HEK293 (cell line): ENCODE data around the gene KLF13.

ENCODE experiments used
- CTCF ChIA-PET: fragments of 350-600 bp; formaldehyde crosslinking; extraction: SDS; loops from one replicate; lab custom pipeline; 2021; ENCODE audit warnings: antibody characterized with exemption; lab: Yijun Ruan, JAX
- POLR2A ChIA-PET: fragments of 300-600 bp; formaldehyde crosslinking; extraction: SDS; loops from one replicate; lab custom pipeline; 2020; ENCODE audit warnings: antibody characterized with exemption, inconsistent platforms; lab: Yijun Ruan, JAX
- H3K27ac ChIP-seq: fragments of 200-500 bp; sonication (Bioruptor generic); 2 replicates; pipeline ENCODE4 v1.5.1; 2014; ENCODE audit warnings: low read depth, low read length, control low read depth, inconsistent platforms; ENCODE audit errors: extremely low read depth
- H3K36me3 ChIP-seq, 2 experiments: fragments of 200-500 bp in 1 of 2; sonication (Bioruptor generic) in 1 of 2; 1 replicate in 1 of 2; 2 replicates in 1 of 2; pipeline ENCODE4 v1.5.1; 2014 to 2017; ENCODE audit warnings: inconsistent platforms in 2 of 2, low read length in 2 of 2; ENCODE audit not compliant: control insufficient read depth in 2 of 2, insufficient read depth in 1 of 2
- H3K4me1 ChIP-seq: fragments of 200-500 bp; sonication (Bioruptor generic); 2 replicates; pipeline ENCODE4 v1.5.1; 2014; ENCODE audit warnings: mild to moderate bottlenecking, low read length, inconsistent platforms; ENCODE audit not compliant: control insufficient read depth, insufficient read depth
- H3K4me3 ChIP-seq: 2 replicates; pipeline ENCODE4 v1.5.1; 2011; ENCODE audit warnings: low read depth, mild to moderate bottlenecking, control low read depth, low read length, moderate library complexity
- H3K9me3 ChIP-seq: fragments of 200-500 bp; sonication (Bioruptor generic); 2 replicates; pipeline ENCODE4 v1.5.1; 2014; ENCODE audit warnings: low read depth, low read length, inconsistent platforms; ENCODE audit not compliant: control insufficient read depth, insufficient read depth
- GLI2 ChIP-seq: fragments of 450-650 bp; formaldehyde crosslinking; IDR thresholded peaks from 2 replicates; pipeline ENCODE4; 2017; ENCODE audit warnings: missing biosample characterization, missing genetic modification characterization, low read depth, borderline replicate concordance
- GLIS1 ChIP-seq: fragments of 450-650 bp; formaldehyde crosslinking; IDR thresholded peaks from 2 replicates; pipeline ENCODE4 v1.5.1; 2016; ENCODE audit warnings: missing biosample characterization, missing genetic modification characterization
- GLIS2 ChIP-seq: fragments of 450-650 bp; formaldehyde crosslinking; IDR thresholded peaks from 2 replicates; pipeline ENCODE4 v1.5.1; 2016; ENCODE audit warnings: missing biosample characterization, missing genetic modification characterization
- TCF7L2 ChIP-seq: IDR thresholded peaks from 2 replicates; pipeline ENCODE4 v1.6.1; 2011; ENCODE audit warnings: low read depth, mild to moderate bottlenecking, inconsistent platforms, low read length, moderate library complexity, borderline replicate concordance
- YY2 ChIP-seq: fragments of 450-650 bp; formaldehyde crosslinking; IDR thresholded peaks from 2 replicates; pipeline ENCODE4 v1.5.1; 2016; ENCODE audit warnings: missing biosample characterization, missing genetic modification characterization
- ZBTB8A ChIP-seq: fragments of 450-650 bp; formaldehyde crosslinking; IDR thresholded peaks from 2 replicates; pipeline ENCODE4 v1.5.1; 2016; ENCODE audit warnings: missing biosample characterization, missing genetic modification characterization
- ZEB2 ChIP-seq: fragments of 450-650 bp; formaldehyde crosslinking; IDR thresholded peaks from 2 replicates; pipeline ENCODE4 v1.5.1; 2016; ENCODE audit warnings: missing biosample characterization, missing genetic modification characterization
- ZFP37 ChIP-seq: fragments of 450-650 bp; formaldehyde crosslinking; IDR thresholded peaks from 2 replicates; pipeline ENCODE4 v1.5.1; 2016; ENCODE audit warnings: missing biosample characterization, missing genetic modification characterization
- ZIC2 ChIP-seq: fragments of 450-650 bp; formaldehyde crosslinking; IDR thresholded peaks from 2 replicates; pipeline ENCODE4 v1.5.1; 2016; ENCODE audit warnings: missing biosample characterization, missing genetic modification characterization
- ZNF138 ChIP-seq: fragments of 450-650 bp; formaldehyde crosslinking; IDR thresholded peaks from 2 replicates; pipeline ENCODE4 v1.5.1; 2016; ENCODE audit warnings: missing biosample characterization, missing genetic modification characterization, borderline replicate concordance
- ZNF19 ChIP-seq: fragments of 450-650 bp; formaldehyde crosslinking; IDR thresholded peaks from 2 replicates; pipeline ENCODE4; 2016; ENCODE audit warnings: missing biosample characterization, missing genetic modification characterization, low read depth
- ZNF223 ChIP-seq: fragments of 450-650 bp; formaldehyde crosslinking; IDR thresholded peaks from 2 replicates; pipeline ENCODE4 v1.5.1; 2016; ENCODE audit warnings: missing biosample characterization, missing genetic modification characterization
- ZNF292 ChIP-seq: fragments of 450-650 bp; formaldehyde crosslinking; IDR thresholded peaks from 2 replicates; pipeline ENCODE4 v1.5.1; 2016; ENCODE audit warnings: low read depth, missing biosample characterization, missing genetic modification characterization, borderline replicate concordance
- ZNF311 ChIP-seq: fragments of 450-650 bp; formaldehyde crosslinking; IDR thresholded peaks from 2 replicates; pipeline ENCODE4 v1.5.1; 2017; ENCODE audit warnings: missing biosample characterization, missing genetic modification characterization, borderline replicate concordance
- ZNF558 ChIP-seq: fragments of 450-650 bp; formaldehyde crosslinking; IDR thresholded peaks from 2 replicates; pipeline ENCODE4 v1.5.1; 2016; ENCODE audit warnings: missing biosample characterization, missing genetic modification characterization
- ZNF610 ChIP-seq: fragments of 450-650 bp; formaldehyde crosslinking; IDR thresholded peaks from 2 replicates; pipeline ENCODE4 v1.5.1; 2016; ENCODE audit warnings: missing biosample characterization, missing genetic modification characterization, borderline replicate concordance
- ZNF624 ChIP-seq: fragments of 450-650 bp; formaldehyde crosslinking; IDR thresholded peaks from 2 replicates; pipeline ENCODE4 v1.5.1; 2017; ENCODE audit warnings: missing biosample characterization, missing genetic modification characterization
- ZNF660 ChIP-seq: fragments of 450-650 bp; IDR thresholded peaks from 2 replicates; pipeline ENCODE4 v1.5.1; 2018; ENCODE audit warnings: missing biosample characterization, mild to moderate bottlenecking, missing genetic modification characterization
- ZNF768 ChIP-seq: fragments of 450-650 bp; formaldehyde crosslinking; IDR thresholded peaks from 2 replicates; pipeline ENCODE4 v1.5.1; 2018; ENCODE audit warnings: missing biosample characterization, mild to moderate bottlenecking, missing genetic modification characterization
- ZNF777 ChIP-seq: fragments of 450-650 bp; formaldehyde crosslinking; IDR thresholded peaks from 2 replicates; pipeline ENCODE4 v1.5.1; 2017; ENCODE audit warnings: missing biosample characterization, missing genetic modification characterization, borderline replicate concordance
- ZSCAN30 ChIP-seq: fragments of 450-650 bp; IDR thresholded peaks from 2 replicates; pipeline ENCODE4 v1.5.1; 2018; ENCODE audit warnings: missing biosample characterization, mild to moderate bottlenecking, missing genetic modification characterization, moderate library complexity
- ZXDB ChIP-seq: fragments of 450-650 bp; formaldehyde crosslinking; IDR thresholded peaks from 2 replicates; pipeline ENCODE4 v1.5.1; 2016; ENCODE audit warnings: missing biosample characterization, missing genetic modification characterization
- TF ChIP-seq, protein P1 (sequence below): fragments of 450-650 bp; formaldehyde crosslinking; IDR thresholded peaks from 2 replicates; pipeline ENCODE4 v1.5.1; 2016; ENCODE audit warnings: missing biosample characterization, missing genetic modification characterization, borderline replicate concordance
- TF ChIP-seq, protein P2 (sequence below): fragments of 450-650 bp; formaldehyde crosslinking; IDR thresholded peaks from 2 replicates; pipeline ENCODE4; 2016; ENCODE audit warnings: missing biosample characterization, missing genetic modification characterization
- TF ChIP-seq, protein P3 (sequence below): fragments of 450-650 bp; formaldehyde crosslinking; IDR thresholded peaks from 2 replicates; pipeline ENCODE4 v1.5.1; 2016; ENCODE audit warnings: missing biosample characterization, missing genetic modification characterization

KLF13 gene

DNA sequence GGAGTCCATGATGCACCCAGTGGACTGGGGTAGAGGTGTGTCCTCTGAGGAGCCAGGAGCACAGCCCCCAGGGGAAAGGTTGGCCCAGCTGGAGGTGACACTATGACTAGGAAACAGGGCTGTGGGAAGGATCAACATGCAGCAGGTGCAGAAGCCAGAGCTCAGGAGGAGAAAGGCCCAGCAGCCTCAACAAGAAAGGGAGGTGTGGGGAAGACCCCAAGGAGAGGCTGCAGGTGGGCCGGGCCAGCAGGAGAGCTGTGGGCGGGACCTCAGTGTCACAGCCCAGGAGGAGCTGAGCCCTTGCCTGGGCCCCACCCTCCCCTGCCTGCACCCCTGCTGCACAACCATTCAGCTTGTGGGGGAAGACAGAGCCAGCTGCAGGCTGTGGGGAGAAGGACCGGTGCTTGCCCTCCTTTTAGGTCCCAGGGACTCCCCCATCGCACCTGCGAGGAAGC is 18.4 kb upstream of the KLF13 start:
- POLR2A ChIA-PET, result no interaction called here
- CTCF ChIA-PET, result interaction anchor here (0.5 kb wide), 1 partner anchor 126 kb away, joined by 3 read pairs; no protein-coding TSS in a partner anchor
- Histone ChIP-seq H3K36me3 (no peaks in the 10 kb centered on the region), H3K4me3 (no peak overlapping the region), H3K27ac (no peak overlapping the region)
- no peak for TF ChIP-seq ZNF292 (tag by site-specific recombination)
- no peak for TF ChIP-seq ZNF624 (tag by site-specific recombination)
- TF ChIP-seq, protein P1, sequence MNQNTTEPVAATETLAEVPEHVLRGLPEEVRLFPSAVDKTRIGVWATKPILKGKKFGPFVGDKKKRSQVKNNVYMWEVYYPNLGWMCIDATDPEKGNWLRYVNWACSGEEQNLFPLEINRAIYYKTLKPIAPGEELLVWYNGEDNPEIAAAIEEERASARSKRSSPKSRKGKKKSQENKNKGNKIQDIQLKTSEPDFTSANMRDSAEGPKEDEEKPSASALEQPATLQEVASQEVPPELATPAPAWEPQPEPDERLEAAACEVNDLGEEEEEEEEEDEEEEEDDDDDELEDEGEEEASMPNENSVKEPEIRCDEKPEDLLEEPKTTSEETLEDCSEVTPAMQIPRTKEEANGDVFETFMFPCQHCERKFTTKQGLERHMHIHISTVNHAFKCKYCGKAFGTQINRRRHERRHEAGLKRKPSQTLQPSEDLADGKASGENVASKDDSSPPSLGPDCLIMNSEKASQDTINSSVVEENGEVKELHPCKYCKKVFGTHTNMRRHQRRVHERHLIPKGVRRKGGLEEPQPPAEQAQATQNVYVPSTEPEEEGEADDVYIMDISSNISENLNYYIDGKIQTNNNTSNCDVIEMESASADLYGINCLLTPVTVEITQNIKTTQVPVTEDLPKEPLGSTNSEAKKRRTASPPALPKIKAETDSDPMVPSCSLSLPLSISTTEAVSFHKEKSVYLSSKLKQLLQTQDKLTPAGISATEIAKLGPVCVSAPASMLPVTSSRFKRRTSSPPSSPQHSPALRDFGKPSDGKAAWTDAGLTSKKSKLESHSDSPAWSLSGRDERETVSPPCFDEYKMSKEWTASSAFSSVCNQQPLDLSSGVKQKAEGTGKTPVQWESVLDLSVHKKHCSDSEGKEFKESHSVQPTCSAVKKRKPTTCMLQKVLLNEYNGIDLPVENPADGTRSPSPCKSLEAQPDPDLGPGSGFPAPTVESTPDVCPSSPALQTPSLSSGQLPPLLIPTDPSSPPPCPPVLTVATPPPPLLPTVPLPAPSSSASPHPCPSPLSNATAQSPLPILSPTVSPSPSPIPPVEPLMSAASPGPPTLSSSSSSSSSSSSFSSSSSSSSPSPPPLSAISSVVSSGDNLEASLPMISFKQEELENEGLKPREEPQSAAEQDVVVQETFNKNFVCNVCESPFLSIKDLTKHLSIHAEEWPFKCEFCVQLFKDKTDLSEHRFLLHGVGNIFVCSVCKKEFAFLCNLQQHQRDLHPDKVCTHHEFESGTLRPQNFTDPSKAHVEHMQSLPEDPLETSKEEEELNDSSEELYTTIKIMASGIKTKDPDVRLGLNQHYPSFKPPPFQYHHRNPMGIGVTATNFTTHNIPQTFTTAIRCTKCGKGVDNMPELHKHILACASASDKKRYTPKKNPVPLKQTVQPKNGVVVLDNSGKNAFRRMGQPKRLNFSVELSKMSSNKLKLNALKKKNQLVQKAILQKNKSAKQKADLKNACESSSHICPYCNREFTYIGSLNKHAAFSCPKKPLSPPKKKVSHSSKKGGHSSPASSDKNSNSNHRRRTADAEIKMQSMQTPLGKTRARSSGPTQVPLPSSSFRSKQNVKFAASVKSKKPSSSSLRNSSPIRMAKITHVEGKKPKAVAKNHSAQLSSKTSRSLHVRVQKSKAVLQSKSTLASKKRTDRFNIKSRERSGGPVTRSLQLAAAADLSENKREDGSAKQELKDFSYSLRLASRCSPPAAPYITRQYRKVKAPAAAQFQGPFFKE (tag by site-specific recombination), result no peak
- no peak for TF ChIP-seq ZNF558
- peak; percentile 94 for TF ChIP-seq ZIC2 (tag by site-specific recombination)
- peak; percentile 97 for TF ChIP-seq GLIS1 (tag by site-specific recombination)
- no peak for TF ChIP-seq TCF7L2
- peak; percentile 86 for TF ChIP-seq ZNF223 (tag by site-specific recombination)
- TF ChIP-seq, protein P2, sequence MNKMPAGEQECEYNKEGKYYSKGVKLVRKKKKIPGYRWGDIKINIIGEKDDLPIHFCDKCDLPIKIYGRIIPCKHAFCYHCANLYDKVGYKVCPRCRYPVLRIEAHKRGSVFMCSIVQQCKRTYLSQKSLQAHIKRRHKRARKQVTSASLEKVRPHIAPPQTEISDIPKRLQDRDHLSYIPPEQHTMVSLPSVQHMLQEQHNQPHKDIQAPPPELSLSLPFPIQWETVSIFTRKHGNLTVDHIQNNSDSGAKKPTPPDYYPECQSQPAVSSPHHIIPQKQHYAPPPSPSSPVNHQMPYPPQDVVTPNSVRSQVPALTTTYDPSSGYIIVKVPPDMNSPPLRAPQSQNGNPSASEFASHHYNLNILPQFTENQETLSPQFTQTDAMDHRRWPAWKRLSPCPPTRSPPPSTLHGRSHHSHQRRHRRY (tag by site-specific recombination), result no peak
- TF ChIP-seq, all 188 proteins: peak for 3
- Histone ChIP-seq H3K4me1 (no peaks in the 10 kb centered on the region; the same call in 1 of the 2 replicates), H3K9me3 (no peaks in the 10 kb centered on the region)

DNA sequence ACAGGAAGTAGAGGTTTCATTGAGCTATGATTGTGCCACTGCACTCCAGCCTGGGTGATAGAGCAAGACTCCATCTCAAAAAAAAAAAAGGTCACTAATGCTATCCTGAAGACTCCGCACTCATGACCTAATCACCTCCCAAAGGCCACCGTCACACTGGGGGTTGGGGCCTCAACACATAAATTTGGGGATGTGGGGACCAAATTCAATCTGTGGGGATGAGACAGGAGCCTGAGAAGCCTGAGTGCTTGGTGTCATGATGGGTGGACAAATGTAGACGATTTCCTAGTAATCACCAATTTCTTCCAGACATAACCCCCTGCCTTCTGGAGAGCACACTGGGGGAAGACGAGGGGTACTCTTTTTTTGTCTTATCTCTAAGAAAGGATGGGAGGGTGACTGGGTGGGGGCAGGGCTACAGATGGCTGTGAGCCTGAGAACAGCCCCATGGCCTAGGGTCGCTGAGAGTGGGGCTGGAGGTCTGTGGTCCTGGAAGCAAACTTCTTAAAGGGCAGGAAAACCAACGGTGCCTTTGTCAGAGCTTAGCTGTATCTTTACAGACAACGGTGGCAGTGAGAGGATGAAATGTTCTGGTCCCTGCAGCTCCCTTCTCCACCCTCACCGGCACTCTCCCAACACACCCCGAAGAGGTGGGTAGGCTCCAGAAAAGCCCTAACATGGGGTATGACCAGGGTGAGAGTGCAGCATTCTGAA is 16.6 kb upstream of the KLF13 start:
- no peaks in the 10 kb centered on the region for H3K4me1 ChIP-seq
- ChIA-PET POLR2A (no interaction called here), CTCF (no interaction called here)

More for the DNA sequence above, 16.6 kb upstream of the KLF13 start:
- TF ChIP-seq ZNF19 (tag by site-specific recombination), result no peak
- TF ChIP-seq ZBTB8A, result no peak
- no peak for TF ChIP-seq ZNF558
- TF ChIP-seq ZNF768 (tag by site-specific recombination), result no peak
- TF ChIP-seq, protein P3, sequence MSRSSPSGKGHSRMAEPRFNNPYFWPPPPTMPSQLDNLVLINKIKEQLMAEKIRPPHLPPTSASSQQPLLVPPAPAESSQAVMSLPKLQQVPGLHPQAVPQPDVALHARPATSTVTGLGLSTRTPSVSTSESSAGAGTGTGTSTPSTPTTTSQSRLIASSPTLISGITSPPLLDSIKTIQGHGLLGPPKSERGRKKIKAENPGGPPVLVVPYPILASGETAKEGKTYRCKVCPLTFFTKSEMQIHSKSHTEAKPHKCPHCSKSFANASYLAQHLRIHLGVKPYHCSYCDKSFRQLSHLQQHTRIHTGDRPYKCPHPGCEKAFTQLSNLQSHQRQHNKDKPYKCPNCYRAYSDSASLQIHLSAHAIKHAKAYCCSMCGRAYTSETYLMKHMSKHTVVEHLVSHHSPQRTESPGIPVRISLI (tag by site-specific recombination), result no peak
- TF ChIP-seq ZNF610 (tag by site-specific recombination), result no peak
- no peak for TF ChIP-seq ZXDB (tag by site-specific recombination)
- no peak for TF ChIP-seq ZFP37 (tag by site-specific recombination)
- TF ChIP-seq ZNF777 (tag by site-specific recombination), result no peak
- no peak for TF ChIP-seq ZSCAN30 (tag by site-specific recombination)
- no peak for TF ChIP-seq ZNF138 (tag by site-specific recombination)
- TF ChIP-seq GLIS2 (tag by site-specific recombination), result no peak
- TF ChIP-seq GLI2 (tag by site-specific recombination), result no peak
- no peak for TF ChIP-seq YY2 (tag by site-specific recombination)
- TF ChIP-seq ZNF311, result no peak
- no peak for TF ChIP-seq ZEB2 (tag by site-specific recombination)
- TF ChIP-seq ZNF660, result no peak
- H3K27ac ChIP-seq, result no peak overlapping the region
- no peaks in the 10 kb centered on the region for H3K9me3 ChIP-seq
- no peak overlapping the region for H3K4me3 ChIP-seq
- no peaks in the 10 kb centered on the region for H3K36me3 ChIP-seq
